Measurements from ENCODE around the gene SDCBP2. TPM values are rescaled to one million over a fixed set of nuclear protein-coding genes. Genes with fewer than 3 reads are reported as not detected.

Gene SDCBP2
- total RNA-seq, 6 experiments from 2014 or later = 2.0 to 43.3 (median 16.6) TPM

DNA sequence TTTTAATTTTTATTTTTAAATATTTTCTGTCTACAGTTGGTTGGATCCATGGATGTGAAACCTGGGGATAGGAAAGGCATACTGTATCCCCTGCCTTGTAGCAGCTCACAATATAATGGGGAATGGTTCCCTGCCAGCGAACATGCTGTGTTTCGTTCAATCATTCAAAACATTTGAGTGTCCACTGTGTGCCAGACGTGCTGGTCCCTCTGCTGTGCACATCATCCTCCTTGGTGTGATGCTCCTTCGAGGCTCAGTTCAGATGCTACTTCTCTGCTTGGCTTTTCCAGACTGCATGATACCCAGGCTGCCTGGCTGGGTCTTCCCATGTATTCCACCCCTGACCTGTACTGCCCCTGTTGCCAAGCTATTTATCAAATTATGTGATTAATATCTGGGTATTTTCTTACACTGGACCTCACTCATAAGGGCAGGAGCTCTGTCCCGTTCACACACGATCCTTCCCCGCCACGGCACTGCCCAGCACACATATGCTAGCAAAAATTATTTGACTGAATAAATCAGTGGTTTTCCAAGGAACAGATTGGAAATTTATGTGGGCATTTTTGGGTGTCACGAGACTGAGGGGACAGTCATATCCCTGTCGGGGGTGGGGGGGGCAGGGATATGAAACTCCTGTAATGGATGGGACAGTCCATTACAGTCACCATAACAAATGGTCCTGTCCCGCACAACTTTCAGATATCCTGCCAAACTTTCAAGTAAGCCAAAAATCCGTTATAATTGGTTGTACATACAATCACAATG, 4.9 kb downstream of the SDCBP2 start:
- intact Hi-C loops (cut with DNase I) = loop anchor here in 1 of 2 donors (10.0 kb wide), 1 partner anchor 61 kb away; no protein-coding TSS in a partner anchor
- Histone ChIP-seq H3K4me1 (peaks cover 0 to 34% (median 18%) of the 10 kb centered on the region in 4 donors), H3K36me3 (no peaks in the 10 kb centered on the region), H3K9me3 (no peaks in the 10 kb centered on the region), H3K27me3 (no peaks in the 10 kb centered on the region), H3K4me3 (no peak overlapping the region), H3K27ac (peak overlapping the region in 1 of 3 donors; percentile 62)
- 72% methylated on average over 10 of the region's 12 CpGs for WGBS (ENCODE audit: insufficient coverage, low coverage, low lambda C conversion rate, missing lambda C conversion rate)
- no peak for TF ChIP-seq POLR2A (IDR thresholded peaks at IDR 0.05)
- TF ChIP-seq, protein P1, sequence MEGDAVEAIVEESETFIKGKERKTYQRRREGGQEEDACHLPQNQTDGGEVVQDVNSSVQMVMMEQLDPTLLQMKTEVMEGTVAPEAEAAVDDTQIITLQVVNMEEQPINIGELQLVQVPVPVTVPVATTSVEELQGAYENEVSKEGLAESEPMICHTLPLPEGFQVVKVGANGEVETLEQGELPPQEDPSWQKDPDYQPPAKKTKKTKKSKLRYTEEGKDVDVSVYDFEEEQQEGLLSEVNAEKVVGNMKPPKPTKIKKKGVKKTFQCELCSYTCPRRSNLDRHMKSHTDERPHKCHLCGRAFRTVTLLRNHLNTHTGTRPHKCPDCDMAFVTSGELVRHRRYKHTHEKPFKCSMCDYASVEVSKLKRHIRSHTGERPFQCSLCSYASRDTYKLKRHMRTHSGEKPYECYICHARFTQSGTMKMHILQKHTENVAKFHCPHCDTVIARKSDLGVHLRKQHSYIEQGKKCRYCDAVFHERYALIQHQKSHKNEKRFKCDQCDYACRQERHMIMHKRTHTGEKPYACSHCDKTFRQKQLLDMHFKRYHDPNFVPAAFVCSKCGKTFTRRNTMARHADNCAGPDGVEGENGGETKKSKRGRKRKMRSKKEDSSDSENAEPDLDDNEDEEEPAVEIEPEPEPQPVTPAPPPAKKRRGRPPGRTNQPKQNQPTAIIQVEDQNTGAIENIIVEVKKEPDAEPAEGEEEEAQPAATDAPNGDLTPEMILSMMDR (IDR thresholded peaks at IDR 0.05) = no peak
- ATAC-seq = no peak
- peak in 1 of 3 donors; percentile 35 for DNase-seq

DNA sequence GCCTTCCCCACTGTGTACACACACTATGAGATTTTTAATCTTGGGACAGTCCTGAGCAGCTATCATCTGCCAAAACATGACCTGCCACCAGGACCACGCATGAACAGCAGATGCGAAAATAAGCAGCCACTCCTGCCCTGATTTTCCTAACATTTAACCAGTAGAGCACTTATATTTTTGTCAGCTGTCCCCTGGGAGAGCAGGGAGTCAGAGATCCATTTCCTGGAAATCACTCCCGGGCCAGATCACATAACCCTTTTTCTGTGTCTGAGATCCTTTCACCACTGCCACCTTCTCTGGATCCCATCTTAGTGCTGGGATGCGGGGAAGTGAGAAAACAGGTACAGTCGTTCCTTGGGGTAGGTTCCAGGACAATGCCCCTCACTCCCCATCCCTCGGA, 5.7 kb downstream of the SDCBP2 start:
- H3K36me3 ChIP-seq = no peaks in the 10 kb centered on the region
- peak in 1 of 3 donors; percentile 28 for DNase-seq
- intact Hi-C loops (cut with DNase I) = loop anchor here in 1 of 2 donors (10.0 kb wide), 1 partner anchor 62 kb away; no protein-coding TSS in a partner anchor
- no peak for ATAC-seq
- peak overlapping the region; percentile 11 to 62 (median 47) for H3K27ac ChIP-seq
- H3K4me1 ChIP-seq = peaks cover 0 to 26% (median 15%) of the 10 kb centered on the region in 4 donors
- no peak overlapping the region for H3K4me3 ChIP-seq
- no peaks in the 10 kb centered on the region for H3K27me3 ChIP-seq
- no peaks in the 10 kb centered on the region for H3K9me3 ChIP-seq
- 70% methylated on average over 5 of the region's 6 CpGs for WGBS (ENCODE audit: insufficient coverage, low coverage, low lambda C conversion rate, missing lambda C conversion rate)
- TF ChIP-seq, protein P1 (IDR thresholded peaks at IDR 0.05) = no peak
- TF ChIP-seq POLR2A (IDR thresholded peaks at IDR 0.05) = no peak

DNA sequence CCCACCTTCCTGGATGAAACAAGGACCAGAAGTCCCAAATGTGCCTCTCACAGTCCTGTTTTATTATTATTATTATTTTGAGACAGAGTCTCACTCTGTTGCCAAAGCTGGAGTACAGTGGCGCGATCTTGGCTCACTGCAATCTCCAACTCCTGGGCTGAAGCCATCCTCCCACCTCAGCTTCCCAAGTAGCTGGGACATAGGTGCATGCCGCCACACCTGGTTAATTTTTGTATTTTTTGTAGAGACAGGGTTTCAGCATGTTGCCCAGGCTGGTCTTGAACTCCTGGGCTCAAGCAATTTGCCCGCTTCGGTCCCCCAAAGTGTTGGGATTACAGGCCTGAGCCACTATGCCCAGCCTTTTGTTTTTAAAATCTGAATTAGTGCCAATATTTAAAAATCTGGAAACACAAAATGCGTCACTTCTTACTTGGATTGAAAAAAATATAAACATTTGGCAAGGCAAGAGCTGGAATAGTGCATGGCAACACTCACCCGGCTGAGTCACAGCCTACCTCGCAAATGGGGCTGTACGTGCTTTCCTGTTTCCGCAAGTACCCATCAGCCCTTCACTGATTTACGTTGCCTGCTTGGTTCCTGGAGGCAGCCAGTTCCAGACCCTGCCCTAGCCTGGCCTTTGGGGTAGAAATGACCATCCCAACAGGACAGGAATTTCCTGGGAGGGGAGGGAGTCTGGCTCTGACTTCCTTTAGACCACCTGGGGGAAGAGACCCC, 6.3 kb downstream of the SDCBP2 start:
- H3K27me3 ChIP-seq = no peaks in the 10 kb centered on the region
- peak in 1 of 3 donors; percentile 46 for DNase-seq

DNA sequence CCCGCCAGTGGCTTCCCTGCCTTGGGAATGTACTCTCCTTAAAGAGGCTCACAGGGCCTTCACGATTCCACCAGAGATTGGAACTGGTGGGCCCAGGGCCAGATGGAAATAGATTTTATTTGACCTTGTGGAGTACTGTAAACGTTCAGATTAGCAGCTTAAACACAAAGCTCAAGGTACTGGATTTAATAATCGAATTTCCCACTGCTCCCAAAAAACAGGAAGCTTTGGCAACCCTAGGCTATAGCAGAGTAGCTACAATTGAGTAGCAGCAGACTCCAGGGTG, 7.3 kb downstream of the SDCBP2 start:
- ATAC-seq = no peak
- 23% methylated on average over 4 of the region's 4 CpGs for whole genome bisulfite sequencing (ENCODE audit: insufficient coverage, low coverage, low lambda C conversion rate, missing lambda C conversion rate)
- Histone ChIP-seq H3K36me3 (no peaks in the 10 kb centered on the region), H3K27me3 (no peaks in the 10 kb centered on the region), H3K4me1 (peaks cover 0 to 18% (median 3%) of the 10 kb centered on the region in 4 donors), H3K9me3 (no peaks in the 10 kb centered on the region), H3K4me3 (no peak overlapping the region), H3K27ac (peak overlapping the region in 1 of 3 donors; percentile 52)
- no peak for DNase-seq
- TF ChIP-seq, protein P1 (IDR thresholded peaks at IDR 0.05) = no peak
- TF ChIP-seq POLR2A (IDR thresholded peaks at IDR 0.05) = no peak
- intact Hi-C loops (cut with DNase I) = loop anchor here in 1 of 2 donors (10.0 kb wide), 1 partner anchor 63 kb away; no protein-coding TSS in a partner anchor

More for the DNA sequence above, 6.3 kb downstream of the SDCBP2 start:
- peak in 2 of 4 donors; percentile 15 to 16 for ATAC-seq
- WGBS (ENCODE audit: insufficient coverage, low coverage, low lambda C conversion rate, missing lambda C conversion rate) = 70% methylated on average over 11 of the region's 11 CpGs
- no peak for TF ChIP-seq POLR2A (IDR thresholded peaks at IDR 0.05)
- TF ChIP-seq, protein P1 (IDR thresholded peaks at IDR 0.05) = no peak
- no peaks in the 10 kb centered on the region for H3K36me3 ChIP-seq
- H3K27ac ChIP-seq = peak overlapping the region; percentile 35 to 62 (median 47)
- H3K4me1 ChIP-seq = peaks cover 0 to 25% (median 12%) of the 10 kb centered on the region in 4 donors
- H3K9me3 ChIP-seq = no peaks in the 10 kb centered on the region
- intact Hi-C loops (cut with DNase I) = loop anchor here in 1 of 2 donors (10.0 kb wide), 1 partner anchor 62 kb away; no protein-coding TSS in a partner anchor
- H3K4me3 ChIP-seq = no peak overlapping the region
